Panc1 (cell line): ENCODE measurements around the gene PHF2. TPM values are rescaled to one million over a fixed set of nuclear protein-coding genes. Genes with fewer than 3 reads are reported as not detected.

Experiments used
- ATAC-seq: fragments of 200-7000 bp; cut with Tn5 transposase; 2 replicates; pipeline ENCODE4 v1.9.1; 2020; ENCODE audit warnings: mild to moderate bottlenecking, moderate library complexity
- BruUV-seq: library from RNA; stranded (reverse); fragments of 400-500 nt; replicated peaks from 2 replicates; lab custom pipeline; 2021; lab: Mats Ljungman, UMichigan
- CTCF ChIA-PET: fragments of 300-600 bp; sonication (Branson Sonifier 250); formaldehyde crosslinking; loops from one replicate; lab custom pipeline; 2022; ENCODE audit warnings: antibody characterized with exemption; lab: Charles Lee
- POLR2A ChIA-PET: fragments of 300-600 bp; sonication (Branson Sonifier 250); formaldehyde crosslinking; loops from one replicate; lab custom pipeline; 2022; ENCODE audit warnings: antibody characterized with exemption; lab: Charles Lee
- DNase-seq: peaks from one replicate; pipeline ENCODE4 v3.0.0-alpha.2; 2010; ENCODE audit warnings: low read depth, low spot score
- H3K27ac ChIP-seq: 2 replicates; pipeline ENCODE4 v1.5.1; 2011; ENCODE audit warnings: mild to moderate bottlenecking, low read length, inconsistent platforms
- H3K27me3 ChIP-seq: fragments of 200-500 bp; sonication (Bioruptor generic); 2 replicates; pipeline ENCODE4 v1.6.0; 2014; ENCODE audit warnings: low read length, inconsistent platforms; ENCODE audit not compliant: control insufficient read depth, insufficient read depth
- H3K36me3 ChIP-seq: fragments of 200-500 bp; sonication (Bioruptor generic); 2 replicates; pipeline ENCODE4 v1.5.1; 2014; ENCODE audit warnings: inconsistent platforms, mild to moderate bottlenecking, low read length, moderate library complexity; ENCODE audit not compliant: control insufficient read depth, insufficient read depth
- H3K4me1 ChIP-seq: 2 replicates; pipeline ENCODE4 v1.5.1; 2011; ENCODE audit warnings: inconsistent platforms, mild to moderate bottlenecking, low read length, moderate library complexity; ENCODE audit not compliant: control insufficient read depth, insufficient read depth
- H3K4me3 ChIP-seq, 2 experiments: 2 replicates each; pipeline ENCODE4 v1.5.1; 2011 to 2012; ENCODE audit warnings: low read depth in 2 of 2, low read length in 2 of 2, mild to moderate bottlenecking in 2 of 2, inconsistent platforms in 1 of 2, moderate library complexity in 1 of 2
- H3K9me3 ChIP-seq: fragments of 200-500 bp; sonication (Bioruptor generic); 2 replicates; pipeline ENCODE4 v1.5.1; 2014; ENCODE audit warnings: low read depth, mild to moderate bottlenecking, inconsistent platforms, low read length, moderate library complexity; ENCODE audit not compliant: control insufficient read depth, insufficient read depth
- POLR2AphosphoS5 ChIP-seq: IDR thresholded peaks from 2 replicates; pipeline ENCODE4 v1.6.1; 2012; ENCODE audit warnings: mild to moderate bottlenecking, low read depth, low read length, moderate library complexity
- SIN3A ChIP-seq: IDR thresholded peaks from 2 replicates; pipeline ENCODE4 v1.6.1; 2012; ENCODE audit warnings: low read depth, mild to moderate bottlenecking, low read length, moderate library complexity, borderline replicate concordance; ENCODE audit not compliant: insufficient read depth
- TCF7L2 ChIP-seq: IDR thresholded peaks from 2 replicates; pipeline ENCODE4 v1.6.1; 2011; ENCODE audit warnings: mild to moderate bottlenecking, low read depth, low read length, inconsistent platforms
- in situ Hi-C: cut with HindIII; loops from 2 replicates; pipeline ENCODE4 v1.10.0; 2016; ENCODE audit warnings: low sequenced_read_pairs, low pct_unique_long_range_greater_than_20kb
- intact Hi-C: fragments of 100-400 bp; cut with micrococcal nuclease; formaldehyde crosslinking; loops from one replicate; pipeline ENCODE4 v1.10.0; 2022; ENCODE audit not compliant: unreplicated experiment
- total RNA-seq: library from RNA; stranded (reverse); gene quantifications from one replicate; pipeline ENCODE4 v1.2.1, GENCODE V29; 2021; ENCODE audit not compliant: unreplicated experiment
- TF ChIP-seq, protein P1 (sequence below): fragments of 450-650 bp; IDR thresholded peaks from 2 replicates; pipeline ENCODE4 v1.5.1; 2017; ENCODE audit warnings: mild to moderate bottlenecking
- TF ChIP-seq, protein P2 (sequence below), 2 experiments: IDR thresholded peaks; 2 replicates each; pipeline ENCODE4 v1.6.1; 2011 to 2012; ENCODE audit warnings: low read depth in 2 of 2, control low read depth in 1 of 2, low read length in 1 of 2, mild to moderate bottlenecking in 1 of 2, moderate library complexity in 1 of 2; ENCODE audit not compliant: insufficient read depth in 1 of 2

Gene PHF2
- total RNA-seq, 1 experiment from 2014 or later: 16.6 TPM

GRCh38 chr9:93549611-93550010 lies 26.8 kb upstream of the PHF2 start:
- CTCF ChIA-PET: no interaction called here

GRCh38 chr9:93552923-93553322 lies 23.5 kb upstream of the PHF2 start:
- Histone ChIP-seq H3K27ac (no peak overlapping the region), H3K9me3 (no peaks in the 10 kb centered on the region), H3K27me3 (no peaks in the 10 kb centered on the region), H3K4me1 (no peaks in the 10 kb centered on the region), H3K4me3 (no peak overlapping the region), H3K36me3 (peaks cover 13% of the 10 kb centered on the region)
- ATAC-seq: no peak
- in situ Hi-C loops (no loop called here), intact Hi-C loops (no loop called here)
- no TSS peak for BruUV-seq
- TF ChIP-seq POLR2AphosphoS5 (no peak), SIN3A (no peak), TCF7L2 (no peak)
- TF ChIP-seq, protein P1, sequence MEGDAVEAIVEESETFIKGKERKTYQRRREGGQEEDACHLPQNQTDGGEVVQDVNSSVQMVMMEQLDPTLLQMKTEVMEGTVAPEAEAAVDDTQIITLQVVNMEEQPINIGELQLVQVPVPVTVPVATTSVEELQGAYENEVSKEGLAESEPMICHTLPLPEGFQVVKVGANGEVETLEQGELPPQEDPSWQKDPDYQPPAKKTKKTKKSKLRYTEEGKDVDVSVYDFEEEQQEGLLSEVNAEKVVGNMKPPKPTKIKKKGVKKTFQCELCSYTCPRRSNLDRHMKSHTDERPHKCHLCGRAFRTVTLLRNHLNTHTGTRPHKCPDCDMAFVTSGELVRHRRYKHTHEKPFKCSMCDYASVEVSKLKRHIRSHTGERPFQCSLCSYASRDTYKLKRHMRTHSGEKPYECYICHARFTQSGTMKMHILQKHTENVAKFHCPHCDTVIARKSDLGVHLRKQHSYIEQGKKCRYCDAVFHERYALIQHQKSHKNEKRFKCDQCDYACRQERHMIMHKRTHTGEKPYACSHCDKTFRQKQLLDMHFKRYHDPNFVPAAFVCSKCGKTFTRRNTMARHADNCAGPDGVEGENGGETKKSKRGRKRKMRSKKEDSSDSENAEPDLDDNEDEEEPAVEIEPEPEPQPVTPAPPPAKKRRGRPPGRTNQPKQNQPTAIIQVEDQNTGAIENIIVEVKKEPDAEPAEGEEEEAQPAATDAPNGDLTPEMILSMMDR: no peak
- TF ChIP-seq, protein P2, sequence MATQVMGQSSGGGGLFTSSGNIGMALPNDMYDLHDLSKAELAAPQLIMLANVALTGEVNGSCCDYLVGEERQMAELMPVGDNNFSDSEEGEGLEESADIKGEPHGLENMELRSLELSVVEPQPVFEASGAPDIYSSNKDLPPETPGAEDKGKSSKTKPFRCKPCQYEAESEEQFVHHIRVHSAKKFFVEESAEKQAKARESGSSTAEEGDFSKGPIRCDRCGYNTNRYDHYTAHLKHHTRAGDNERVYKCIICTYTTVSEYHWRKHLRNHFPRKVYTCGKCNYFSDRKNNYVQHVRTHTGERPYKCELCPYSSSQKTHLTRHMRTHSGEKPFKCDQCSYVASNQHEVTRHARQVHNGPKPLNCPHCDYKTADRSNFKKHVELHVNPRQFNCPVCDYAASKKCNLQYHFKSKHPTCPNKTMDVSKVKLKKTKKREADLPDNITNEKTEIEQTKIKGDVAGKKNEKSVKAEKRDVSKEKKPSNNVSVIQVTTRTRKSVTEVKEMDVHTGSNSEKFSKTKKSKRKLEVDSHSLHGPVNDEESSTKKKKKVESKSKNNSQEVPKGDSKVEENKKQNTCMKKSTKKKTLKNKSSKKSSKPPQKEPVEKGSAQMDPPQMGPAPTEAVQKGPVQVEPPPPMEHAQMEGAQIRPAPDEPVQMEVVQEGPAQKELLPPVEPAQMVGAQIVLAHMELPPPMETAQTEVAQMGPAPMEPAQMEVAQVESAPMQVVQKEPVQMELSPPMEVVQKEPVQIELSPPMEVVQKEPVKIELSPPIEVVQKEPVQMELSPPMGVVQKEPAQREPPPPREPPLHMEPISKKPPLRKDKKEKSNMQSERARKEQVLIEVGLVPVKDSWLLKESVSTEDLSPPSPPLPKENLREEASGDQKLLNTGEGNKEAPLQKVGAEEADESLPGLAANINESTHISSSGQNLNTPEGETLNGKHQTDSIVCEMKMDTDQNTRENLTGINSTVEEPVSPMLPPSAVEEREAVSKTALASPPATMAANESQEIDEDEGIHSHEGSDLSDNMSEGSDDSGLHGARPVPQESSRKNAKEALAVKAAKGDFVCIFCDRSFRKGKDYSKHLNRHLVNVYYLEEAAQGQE (IDR thresholded peaks at IDR 0.05; ENCODE audit: insufficient read depth in 1 of 2, low read depth in 2 of 2, low read length in 1 of 2): no peak
- DNase-seq: no peak
- POLR2A ChIA-PET: no interaction called here
- CTCF ChIA-PET: no interaction called here

More at GRCh38 chr9:93549611-93550010, 26.8 kb upstream of the PHF2 start:
- in situ Hi-C loops: no loop called here
- BruUV-seq: no TSS peak
- Histone ChIP-seq H3K27ac (no peak overlapping the region), H3K4me1 (no peaks in the 10 kb centered on the region), H3K27me3 (no peaks in the 10 kb centered on the region), H3K9me3 (no peaks in the 10 kb centered on the region), H3K36me3 (peaks cover 11% of the 10 kb centered on the region), H3K4me3 (no peak overlapping the region)
- TF ChIP-seq TCF7L2: no peak
- TF ChIP-seq, protein P1: no peak
- no peak for TF ChIP-seq POLR2AphosphoS5
- TF ChIP-seq, protein P2 (IDR thresholded peaks at IDR 0.05; ENCODE audit: insufficient read depth in 1 of 2, low read depth in 2 of 2, low read length in 1 of 2): no peak
- ATAC-seq (no peak), DNase-seq (no peak)
- POLR2A ChIA-PET: no interaction called here
- intact Hi-C loops: no loop called here
